H9 (cell line): ENCODE measurements around the gene PKMYT1. TPM values are rescaled to one million over a fixed set of nuclear protein-coding genes. Genes with fewer than 3 reads are reported as not detected.

Experiments used
- DNase-seq: peaks from one replicate; pipeline ENCODE4 v3.0.0-alpha.2; 2017
- H2AFZ ChIP-seq: one replicate; pipeline ENCODE4 v1.6.1; 2013; ENCODE audit warnings: mild to moderate bottlenecking, low read length, control low read depth, moderate library complexity
- H2AK5ac ChIP-seq: 2 replicates; pipeline ENCODE4 v1.6.1; 2013; ENCODE audit warnings: low read length, control low read depth, mixed read lengths; ENCODE audit not compliant: insufficient read length
- H2BK120ac ChIP-seq: one replicate; pipeline ENCODE4 v1.6.1; 2013; ENCODE audit warnings: low read depth, mild to moderate bottlenecking, low read length, control low read depth, inconsistent platforms; ENCODE audit not compliant: poor library complexity, severe bottlenecking
- H2BK12ac ChIP-seq: 2 replicates; pipeline ENCODE4 v1.6.1; 2013; ENCODE audit warnings: low read length, control low read depth, mixed read lengths, low read depth; ENCODE audit not compliant: insufficient read length
- H2BK15ac ChIP-seq: 2 replicates; pipeline ENCODE4 v1.6.1; 2013; ENCODE audit warnings: low read depth, low read length, control low read depth
- H2BK20ac ChIP-seq: one replicate; pipeline ENCODE4 v1.6.1; 2013; ENCODE audit warnings: low read depth, mild to moderate bottlenecking, low read length, control low read depth, inconsistent platforms; ENCODE audit not compliant: poor library complexity, severe bottlenecking
- H2BK5ac ChIP-seq: 2 replicates; pipeline ENCODE4 v1.6.1; 2013; ENCODE audit warnings: low read length, control low read depth, mixed read lengths; ENCODE audit not compliant: insufficient read length
- H3K14ac ChIP-seq: 2 replicates; pipeline ENCODE4 v1.6.1; 2013; ENCODE audit warnings: low read length, control low read depth; ENCODE audit not compliant: insufficient read depth
- H3K18ac ChIP-seq: 2 replicates; pipeline ENCODE4 v1.6.1; 2013; ENCODE audit warnings: low read depth, mild to moderate bottlenecking, mixed read lengths, low read length, control low read depth; ENCODE audit not compliant: insufficient read length
- H3K23ac ChIP-seq: 2 replicates; pipeline ENCODE4 v1.6.1; 2013; ENCODE audit warnings: low read length, control low read depth, mixed read lengths, low read depth; ENCODE audit not compliant: insufficient read length
- H3K23me2 ChIP-seq: 2 replicates; pipeline ENCODE4 v1.6.1; 2013; ENCODE audit warnings: low read depth, mild to moderate bottlenecking, mixed read lengths, low read length, control low read depth; ENCODE audit not compliant: insufficient read length, poor library complexity, severe bottlenecking
- H3K27ac ChIP-seq: 2 replicates; pipeline ENCODE4 v1.5.1; 2013; ENCODE audit warnings: low read length, control low read depth, mixed read lengths, low read depth; ENCODE audit not compliant: insufficient read length
- H3K27me3 ChIP-seq: 2 replicates; pipeline ENCODE4 v1.6.1; 2013; ENCODE audit warnings: low read length, control low read depth, inconsistent platforms; ENCODE audit not compliant: insufficient read depth
- H3K4ac ChIP-seq: 2 replicates; pipeline ENCODE4 v1.6.1; 2013; ENCODE audit warnings: low read depth, mild to moderate bottlenecking, control low read depth, inconsistent platforms, low read length, moderate library complexity
- H3K4me1 ChIP-seq: 2 replicates; pipeline ENCODE4 v1.6.1; 2013; ENCODE audit warnings: low read length, control low read depth, inconsistent platforms; ENCODE audit not compliant: insufficient read depth
- H3K4me2 ChIP-seq: 2 replicates; pipeline ENCODE4 v1.6.1; 2013; ENCODE audit warnings: low read length, control low read depth, mixed read lengths; ENCODE audit not compliant: insufficient read length, insufficient read depth
- H3K56ac ChIP-seq: 2 replicates; pipeline ENCODE4 v1.6.1; 2013; ENCODE audit warnings: low read depth, mild to moderate bottlenecking, mixed read lengths, low read length, control low read depth; ENCODE audit not compliant: insufficient read length
- H3K79me1 ChIP-seq: 2 replicates; pipeline ENCODE4 v1.6.1; 2013; ENCODE audit warnings: low read depth, mild to moderate bottlenecking, moderate library complexity, low read length, control low read depth, inconsistent platforms; ENCODE audit not compliant: insufficient read depth, poor library complexity, severe bottlenecking
- H3K79me2 ChIP-seq: 2 replicates; pipeline ENCODE4 v1.6.1; 2013; ENCODE audit warnings: low read length, control low read depth, inconsistent platforms; ENCODE audit not compliant: insufficient read depth
- H3K9ac ChIP-seq: 2 replicates; pipeline ENCODE4 v1.6.1; 2013; ENCODE audit warnings: low read length, control low read depth, mixed read lengths; ENCODE audit not compliant: insufficient read length; ENCODE audit errors: extremely low read depth
- H3K9me3 ChIP-seq: one replicate; pipeline ENCODE4 v1.6.1; 2013; ENCODE audit warnings: low read depth, low read length, inconsistent platforms; ENCODE audit not compliant: control insufficient read depth
- H3T11ph ChIP-seq: one replicate; pipeline ENCODE4 v1.6.1; 2013; ENCODE audit warnings: mild to moderate bottlenecking, low read length, control low read depth, inconsistent platforms
- H4K20me1 ChIP-seq: one replicate; pipeline ENCODE4 v1.6.1; 2013; ENCODE audit not compliant: control insufficient read depth, insufficient read length, insufficient read depth
- H4K5ac ChIP-seq: 2 replicates; pipeline ENCODE4 v1.6.1; 2013; ENCODE audit warnings: low read depth, mild to moderate bottlenecking, mixed read lengths, low read length, control low read depth; ENCODE audit not compliant: insufficient read length
- H4K8ac ChIP-seq: replicated peaks from 2 replicates; pipeline ENCODE4 v1.6.1; 2013; ENCODE audit warnings: low read length, control low read depth, mixed read lengths, low read depth; ENCODE audit not compliant: insufficient read length
- H4K91ac ChIP-seq: 2 replicates; pipeline ENCODE4 v1.6.1; 2013; ENCODE audit warnings: low read depth, mild to moderate bottlenecking, moderate library complexity, mixed read lengths, low read length, control low read depth; ENCODE audit not compliant: insufficient read length
- H3K27ac Mint-ChIP-seq, 3 experiments: 2 replicates in 2 of 3; 3 replicates in 1 of 3; pipeline ENCODE4 v1.8.0; 2020 to 2021; ENCODE audit warnings: mixed read lengths in 3 of 3, mild to moderate bottlenecking in 1 of 3, moderate library complexity in 1 of 3
- H3K27me3 Mint-ChIP-seq: 2 replicates; pipeline ENCODE4 v1.8.0; 2021; ENCODE audit warnings: low read depth, mild to moderate bottlenecking, moderate library complexity, mixed read lengths
- H3K36me3 Mint-ChIP-seq, 3 experiments: 2 replicates in 2 of 3; 3 replicates in 1 of 3; pipeline ENCODE4 v1.8.0; 2020 to 2021; ENCODE audit warnings: low read depth in 3 of 3, mixed read lengths in 3 of 3; ENCODE audit not compliant: insufficient read depth in 1 of 3
- H3K4me1 Mint-ChIP-seq, 2 experiments: 2 replicates each; pipeline ENCODE4 v1.8.0; 2020; ENCODE audit warnings: mixed read lengths in 2 of 2
- H3K4me3 Mint-ChIP-seq, 2 experiments: 2 replicates in 1 of 2; 3 replicates in 1 of 2; pipeline ENCODE4 v1.8.0; 2020 to 2021; ENCODE audit warnings: mild to moderate bottlenecking in 2 of 2, mixed read lengths in 2 of 2, moderate library complexity in 1 of 2
- H3K9me3 Mint-ChIP-seq, 2 experiments: 2 replicates in 1 of 2; 3 replicates in 1 of 2; pipeline ENCODE4 v1.8.0; 2020; ENCODE audit warnings: mild to moderate bottlenecking in 2 of 2, mixed read lengths in 2 of 2, moderate library complexity in 1 of 2
- WGBS: extraction: QIAGEN DNeasy Blood & Tissue Kit; methylation state at CpG from one replicate; pipeline ENCODE4 v1.1.7; 2013; ENCODE audit warnings: missing lambda C conversion rate, low lambda C conversion rate, mixed read lengths; ENCODE audit not compliant: insufficient read length; ENCODE audit errors: extremely low coverage; 5-methylcytosine and 5-hydroxymethylcytosine counted together
- total RNA-seq: library from RNA; stranded (reverse); gene quantifications from 2 replicates; pipeline ENCODE4 v1.2.1, GENCODE V29; 2021
- TF ChIP-seq, protein P1 (sequence below): fragments of 200-600 bp; sonication (generic); conservative IDR thresholded peaks from 3 replicates; pipeline ENCODE4 v1.8.0; 2021; ENCODE audit warnings: antibody characterized with exemption, mild to moderate bottlenecking

PKMYT1 gene
- total RNA-seq, 1 experiment from 2014 or later: 114 TPM

DNA sequence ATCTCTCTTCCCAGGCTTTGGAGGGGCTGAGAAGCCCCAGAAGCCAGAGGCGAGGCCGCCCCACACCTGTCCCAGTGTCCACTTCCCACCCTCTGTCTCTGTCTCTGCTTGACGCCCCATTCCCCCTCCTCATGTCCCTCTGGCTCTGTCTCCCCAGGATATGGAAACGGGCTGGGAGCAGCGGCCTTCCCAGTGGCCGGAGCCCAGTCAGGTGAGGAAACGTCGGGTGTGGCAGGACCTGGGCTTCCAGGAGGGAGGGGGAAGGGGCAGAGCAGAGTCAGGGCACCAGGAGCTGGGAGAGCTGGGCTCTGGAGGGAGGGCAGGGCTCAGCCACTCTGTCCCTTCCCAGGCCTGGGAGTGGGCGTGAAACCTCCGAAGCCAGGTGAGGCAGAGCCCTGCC lies 10.6 kb upstream of the PKMYT1 start:
- Histone ChIP-seq H2AK5ac (no peak overlapping the region), H4K5ac (no peak overlapping the region), H3K4me2 (no peak overlapping the region), H3T11ph (no peak overlapping the region), H3K27me3 (no peaks in the 10 kb centered on the region), H4K91ac (no peak overlapping the region), H3K14ac (no peak overlapping the region), H2BK12ac (no peak overlapping the region), H2BK5ac (no peak overlapping the region), H3K56ac (no peak overlapping the region), H3K27ac (no peak overlapping the region), H4K8ac (no peak overlapping the region), H2BK20ac (no peak overlapping the region), H3K79me2 (no peaks in the 10 kb centered on the region), H3K4me1 (no peaks in the 10 kb centered on the region; the same call in 1 of the 2 replicates), H4K20me1 (no peaks in the 10 kb centered on the region), H3K23me2 (no peaks in the 10 kb centered on the region), H3K9me3 (no peaks in the 10 kb centered on the region), H3K23ac (no peak overlapping the region), H2BK15ac (no peak overlapping the region), H3K4ac (no peak overlapping the region), H2BK120ac (no peak overlapping the region), H3K9ac (no peak overlapping the region), H3K18ac (no peak overlapping the region), H2AFZ (no peak overlapping the region), H3K79me1 (no peaks in the 10 kb centered on the region)
- Mint-ChIP-seq H3K9me3 (no peaks in the 10 kb centered on the region), H3K27ac (no peak overlapping the region), H3K4me1 (peaks cover 11 to 52% of the 10 kb centered on the region in 2 experiments), H3K4me3 (no peak overlapping the region; a peak in 1 of 5 replicates), H3K27me3 (peaks cover 4% of the 10 kb centered on the region), H3K36me3 (no peaks in the 10 kb centered on the region)
- WGBS: no CpG with 5 or more reads among the region's 10 CpGs
- DNase-seq: no peak
- TF ChIP-seq, protein P1, sequence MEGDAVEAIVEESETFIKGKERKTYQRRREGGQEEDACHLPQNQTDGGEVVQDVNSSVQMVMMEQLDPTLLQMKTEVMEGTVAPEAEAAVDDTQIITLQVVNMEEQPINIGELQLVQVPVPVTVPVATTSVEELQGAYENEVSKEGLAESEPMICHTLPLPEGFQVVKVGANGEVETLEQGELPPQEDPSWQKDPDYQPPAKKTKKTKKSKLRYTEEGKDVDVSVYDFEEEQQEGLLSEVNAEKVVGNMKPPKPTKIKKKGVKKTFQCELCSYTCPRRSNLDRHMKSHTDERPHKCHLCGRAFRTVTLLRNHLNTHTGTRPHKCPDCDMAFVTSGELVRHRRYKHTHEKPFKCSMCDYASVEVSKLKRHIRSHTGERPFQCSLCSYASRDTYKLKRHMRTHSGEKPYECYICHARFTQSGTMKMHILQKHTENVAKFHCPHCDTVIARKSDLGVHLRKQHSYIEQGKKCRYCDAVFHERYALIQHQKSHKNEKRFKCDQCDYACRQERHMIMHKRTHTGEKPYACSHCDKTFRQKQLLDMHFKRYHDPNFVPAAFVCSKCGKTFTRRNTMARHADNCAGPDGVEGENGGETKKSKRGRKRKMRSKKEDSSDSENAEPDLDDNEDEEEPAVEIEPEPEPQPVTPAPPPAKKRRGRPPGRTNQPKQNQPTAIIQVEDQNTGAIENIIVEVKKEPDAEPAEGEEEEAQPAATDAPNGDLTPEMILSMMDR: no peak
